Common myeloid progenitor, CD34-positive (primary cell): ENCODE data around the gene RAB3B.
A peak's percentile ranks its signal among the peaks of the same experiment; 100 is the strongest.
"Not testable (repeated sequence)": the region's sequence is repeated elsewhere in the genome, so short reads cannot be mapped to it uniquely, and the experiment has no call there.

Source experiments
- CTCF ChIA-PET: fragments of 350-600 bp; sonication (Branson Sonifier 250); formaldehyde crosslinking; loops from one replicate; lab custom pipeline; 2021; ENCODE audit warnings: antibody characterized with exemption; lab: Charles Lee
- POLR2A ChIA-PET: fragments of 350-600 bp; sonication (Branson Sonifier 250); formaldehyde crosslinking; loops from one replicate; lab custom pipeline; 2021; ENCODE audit warnings: antibody characterized with exemption; lab: Charles Lee
- DNase-seq, 3 donors: peaks; one replicate each; pipeline versions ENCODE4 v3.0.0 to v3.0.0-alpha.2; 2013
- H3K27ac ChIP-seq, 2 experiments: 1 replicate in 1 of 2; 2 replicates in 1 of 2; pipeline ENCODE4 v1.7.0; 2013; ENCODE audit warnings: inconsistent platforms in 2 of 2, low read length in 2 of 2, mild to moderate bottlenecking in 2 of 2, low read depth in 1 of 2, moderate library complexity in 1 of 2; ENCODE audit not compliant: severe bottlenecking in 2 of 2, insufficient read depth in 1 of 2, poor library complexity in 1 of 2
- H3K27me3 ChIP-seq, 5 experiments: replicated peaks in 2 of 5; 1 replicate in 3 of 5; 2 replicates in 2 of 5; pipeline versions ENCODE4 v1.6.1 to v1.7.0; 2013; ENCODE audit warnings: low read length in 4 of 5, mild to moderate bottlenecking in 2 of 5, moderate library complexity in 2 of 5, inconsistent platforms in 1 of 5; ENCODE audit not compliant: insufficient read depth in 5 of 5, control insufficient read depth in 4 of 5
- H3K36me3 ChIP-seq, 4 experiments: 1 replicate in 2 of 4; 2 replicates in 2 of 4; pipeline versions ENCODE4 v1.6.1 to v1.7.0; 2013; ENCODE audit warnings: low read length in 3 of 4, control low read depth in 1 of 4, mild to moderate bottlenecking in 1 of 4; ENCODE audit not compliant: control insufficient read depth in 4 of 4, insufficient read depth in 4 of 4
- H3K4me1 ChIP-seq, 4 experiments: 1 replicate in 3 of 4; 2 replicates in 1 of 4; pipeline versions ENCODE4 v1.6.1 to v1.7.1; 2013; ENCODE audit warnings: low read length in 3 of 4, mild to moderate bottlenecking in 3 of 4, control low read depth in 1 of 4, inconsistent platforms in 1 of 4, moderate library complexity in 1 of 4; ENCODE audit not compliant: control insufficient read depth in 4 of 4, insufficient read depth in 4 of 4; ENCODE audit errors: control extremely low read depth in 1 of 4
- H3K4me3 ChIP-seq, 7 experiments: 1 replicate in 4 of 7; 2 replicates in 3 of 7; pipeline versions ENCODE4 v1.5.1 to v1.7.0; 2013; ENCODE audit warnings: mild to moderate bottlenecking in 7 of 7, low read length in 6 of 7, moderate library complexity in 6 of 7, inconsistent platforms in 2 of 7, low read depth in 2 of 7, control low read depth in 1 of 7; ENCODE audit not compliant: insufficient read depth in 4 of 7, control insufficient read depth in 1 of 7; ENCODE audit errors: extremely low read depth in 1 of 7
- H3K9me3 ChIP-seq, 5 experiments: 1 replicate in 4 of 5; 2 replicates in 1 of 5; pipeline versions ENCODE4 v1.6.1 to v1.7.1; 2013; ENCODE audit warnings: low read length in 4 of 5, mild to moderate bottlenecking in 2 of 5, inconsistent platforms in 1 of 5, low read depth in 1 of 5, moderate library complexity in 1 of 5; ENCODE audit not compliant: control insufficient read depth in 4 of 5, insufficient read depth in 2 of 5; ENCODE audit errors: control extremely low read depth in 1 of 5
- WGBS: methylation state at CpG from one replicate; pipeline ENCODE4 v1.1.5; 2013; ENCODE audit not compliant: insufficient coverage; 5-methylcytosine and 5-hydroxymethylcytosine counted together

The RAB3B gene

DNA sequence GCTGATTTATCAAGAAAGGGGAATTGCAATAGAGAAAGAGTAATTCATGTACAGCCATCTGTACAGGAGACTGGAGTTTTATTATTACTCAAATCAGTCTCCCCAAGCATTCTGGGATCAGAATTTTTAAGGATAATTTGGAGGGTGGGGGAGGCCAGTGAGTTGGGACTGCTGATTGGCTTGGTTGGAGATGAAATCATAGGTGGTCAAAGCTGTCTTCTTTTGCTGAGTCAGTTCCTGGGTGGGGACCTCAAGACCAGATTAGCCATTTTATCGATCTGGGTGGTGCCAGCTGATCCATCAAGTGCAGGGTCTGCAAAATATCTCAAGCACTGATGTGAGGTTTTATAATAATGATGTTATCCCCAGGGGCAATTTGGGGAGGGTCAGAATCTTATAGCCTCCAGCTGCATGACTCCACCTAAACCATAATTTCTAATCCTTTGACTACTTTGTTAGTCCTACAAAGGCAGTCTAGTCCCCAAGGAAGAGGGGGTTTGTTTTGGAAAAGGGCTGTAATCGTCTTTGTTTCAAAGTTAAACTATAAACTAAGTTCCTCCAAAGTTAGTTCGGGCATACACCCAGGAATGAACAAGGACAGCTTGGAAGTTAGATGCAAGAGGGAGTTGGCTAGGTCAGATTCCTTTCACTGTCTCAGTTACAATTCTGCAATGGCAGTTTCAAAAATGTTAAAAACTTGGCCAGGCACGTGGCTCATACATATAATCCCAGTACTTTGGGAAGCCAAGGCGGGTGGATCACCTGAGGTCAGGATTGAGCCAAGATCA lies 16.9 kb upstream of the RAB3B start:
- Histone ChIP-seq H3K4me3 (no peak overlapping the region), H3K27ac (no peak overlapping the region), H3K9me3 (no peaks in the 10 kb centered on the region), H3K27me3 (peaks cover 2 to 20% (median 7%) of the 10 kb centered on the region in 5 experiments), H3K4me1 (no peaks in the 10 kb centered on the region), H3K36me3 (no peaks in the 10 kb centered on the region)
- POLR2A ChIA-PET, result no interaction called here
- no peak for DNase-seq
- WGBS, result 90% methylated on average over 3 of the region's 5 CpGs
- CTCF ChIA-PET, result no interaction called here

DNA sequence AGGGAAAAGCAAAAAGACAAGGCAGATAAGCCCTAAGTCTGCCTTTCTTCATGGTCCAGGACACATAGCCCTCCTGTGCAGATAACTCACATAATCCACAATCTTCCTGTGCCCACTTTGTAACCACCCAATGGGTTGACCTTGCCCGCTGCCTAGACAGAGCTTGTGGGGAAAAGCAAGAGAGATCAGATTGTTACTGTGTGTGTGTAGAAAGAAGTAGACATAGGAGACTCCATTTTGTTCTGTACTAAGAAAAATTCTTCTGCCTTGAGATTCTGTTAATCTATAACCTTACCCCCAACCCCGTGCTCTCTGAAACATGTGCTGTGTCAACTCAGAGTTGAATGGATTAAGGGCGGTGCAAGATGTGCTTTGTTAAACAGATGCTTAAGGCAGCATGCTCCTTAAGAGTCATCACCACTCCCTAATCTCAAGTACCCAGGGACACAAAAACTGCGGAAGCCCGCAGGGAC lies 15.6 kb upstream of the RAB3B start:
- H3K27ac ChIP-seq, H3K4me3 ChIP-seq, DNase-seq, H3K9me3 ChIP-seq, H3K36me3 ChIP-seq, H3K4me1 ChIP-seq: not testable (repeated sequence)
- no CpG with 5 or more reads among the region's 5 CpGs for WGBS
- peaks cover 2 to 20% (median 7%) of the 10 kb centered on the region in 5 experiments for H3K27me3 ChIP-seq
- ChIA-PET POLR2A (interaction anchor here (0.7 kb wide), 1 partner anchor 38 kb away, joined by 3 read pairs; no protein-coding TSS in a partner anchor), CTCF (interaction anchor here (1.2 to 1.3 kb wide), 2 partner anchors 13 to 30 kb away, joined by 3 read pairs; no protein-coding TSS in a partner anchor)

GRCh38 chr1:52005548-52005947 lies 15.0 kb upstream of the RAB3B start:
- not testable (repeated sequence) for H3K27ac ChIP-seq, DNase-seq, H3K4me3 ChIP-seq, H3K36me3 ChIP-seq, H3K4me1 ChIP-seq, H3K9me3 ChIP-seq
- peaks cover 2 to 20% (median 7%) of the 10 kb centered on the region in 5 experiments for H3K27me3 ChIP-seq
- CTCF ChIA-PET, result interaction anchor here (1.0 to 1.3 kb wide), 3 partner anchors 12 to 109 kb away, joined by 3 to 5 read pairs (median 3); no protein-coding TSS in a partner anchor
- 50% methylated on average over 2 of the region's 3 CpGs for WGBS
- POLR2A ChIA-PET, result interaction anchor here (0.7 kb wide), 1 partner anchor 38 kb away, joined by 3 read pairs; no protein-coding TSS in a partner anchor

DNA sequence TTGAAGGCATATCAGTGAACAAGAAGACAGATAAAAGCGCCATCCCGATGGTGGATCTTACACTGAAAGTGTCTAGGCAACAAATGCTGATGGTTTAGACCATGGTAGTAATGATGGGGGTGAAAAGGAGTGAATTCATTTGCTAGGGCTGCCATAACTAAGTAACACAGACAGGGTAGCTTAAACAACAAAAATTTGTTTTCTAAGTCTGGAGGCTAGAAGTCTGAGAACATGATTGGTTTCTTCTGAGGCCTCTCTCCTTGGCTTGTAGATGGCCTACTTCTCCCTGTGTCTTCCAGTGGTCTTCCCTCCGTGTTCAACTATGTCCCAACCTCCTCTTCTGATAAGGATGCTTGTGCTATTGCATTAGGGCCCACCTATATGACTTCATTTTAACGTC lies 13.4 kb upstream of the RAB3B start:
- DNase-seq, result no peak
- ChIA-PET POLR2A (no interaction called here), CTCF (interaction anchor here (0.7 kb wide), 1 partner anchor 604 kb away, joined by 3 read pairs; no protein-coding TSS in a partner anchor)
- Histone ChIP-seq H3K36me3 (no peaks in the 10 kb centered on the region), H3K27me3 (peaks cover 2 to 20% (median 7%) of the 10 kb centered on the region in 5 experiments), H3K27ac (no peak overlapping the region), H3K9me3 (no peaks in the 10 kb centered on the region), H3K4me3 (no peak overlapping the region), H3K4me1 (no peaks in the 10 kb centered on the region)
- WGBS, result 67% methylated on average over 3 of the region's 4 CpGs

GRCh38 chr1:52002038-52002917 lies 11.8 kb upstream of the RAB3B start:
- WGBS, result 51% methylated on average over 7 of the region's 9 CpGs
- no peak overlapping the region for H3K4me3 ChIP-seq
- no peaks in the 10 kb centered on the region for H3K9me3 ChIP-seq
- no peak overlapping the region for H3K27ac ChIP-seq
- peaks cover 4 to 14% (median 9%) of the 10 kb centered on the region in 5 experiments for H3K27me3 ChIP-seq
- H3K4me1 ChIP-seq, result no peaks in the 10 kb centered on the region
- H3K36me3 ChIP-seq, result no peaks in the 10 kb centered on the region
- POLR2A ChIA-PET, result no interaction called here
- CTCF ChIA-PET, result interaction anchor here (0.9 to 7.4 kb wide), 4 partner anchors 21 to 119 kb away, joined by 3 to 60 read pairs (median 4); no protein-coding TSS in a partner anchor
- DNase-seq, result peak; percentile 83 to 93 (median 88)

DNA sequence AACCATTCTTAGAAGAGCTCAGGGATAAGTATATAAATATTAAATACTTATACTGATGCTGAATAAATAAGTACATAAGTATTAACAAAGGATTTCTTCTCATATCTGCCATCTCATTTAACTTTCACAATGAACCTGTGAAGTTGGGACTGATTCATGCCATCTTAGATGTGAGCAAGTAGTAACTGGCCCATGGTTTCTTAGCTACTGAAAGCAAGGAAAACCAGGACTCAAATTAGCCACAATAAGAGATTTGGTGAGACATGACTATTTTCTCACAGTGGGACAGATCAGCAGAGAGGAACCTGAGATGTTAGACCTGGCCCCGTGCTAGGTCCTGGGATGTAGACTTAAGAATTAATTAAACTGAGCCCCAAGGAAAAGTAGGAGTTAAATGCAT lies 8.2 kb upstream of the RAB3B start:
- Histone ChIP-seq H3K36me3 (no peaks in the 10 kb centered on the region), H3K9me3 (no peaks in the 10 kb centered on the region), H3K4me1 (no peaks in the 10 kb centered on the region), H3K27ac (no peak overlapping the region), H3K27me3 (peaks cover 4 to 15% (median 9%) of the 10 kb centered on the region in 5 experiments), H3K4me3 (no peak overlapping the region)
- ChIA-PET CTCF (interaction anchor here (1.1 to 7.4 kb wide), 4 partner anchors 9 to 100 kb away, joined by 3 to 60 read pairs (median 4); no protein-coding TSS in a partner anchor), POLR2A (interaction anchor here (0.6 kb wide), 1 partner anchor 14 kb away, joined by 4 read pairs; no protein-coding TSS in a partner anchor)
- DNase-seq, result no peak
- WGBS, result 100% methylated on average over 1 of the region's 1 CpG
